Activated CD8-positive, alpha-beta memory T cell treated with anti-CD3 and anti-CD28 coated beads for 24 hours (primary cell): Measurements from ENCODE around the gene MRPL37.

Source experiments
- DNase-seq: peaks from one replicate; pipeline ENCODE4 v3.0.0-alpha.2; 2020

The MRPL37 gene

DNA sequence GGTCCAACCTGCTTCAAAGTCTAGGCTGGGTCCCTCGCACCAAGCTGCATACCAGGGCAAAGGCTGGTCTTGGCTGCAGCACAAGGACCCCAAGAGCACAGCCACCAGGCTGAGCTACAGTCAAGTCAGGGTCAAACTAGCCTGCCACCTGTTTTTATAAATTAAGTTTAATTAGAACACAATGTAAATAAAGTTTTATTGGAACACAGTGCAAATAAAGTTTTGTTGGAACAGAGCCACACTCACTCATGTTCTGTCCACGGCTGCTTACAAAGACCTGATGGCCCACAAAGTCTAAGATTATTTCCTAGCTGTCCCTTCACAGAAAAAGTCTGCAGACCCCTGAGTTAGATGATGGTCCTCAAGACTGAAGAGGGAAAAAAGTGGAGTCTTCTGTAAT is 66.2 kb downstream of the MRPL37 start:
- no peak for DNase-seq

DNA sequence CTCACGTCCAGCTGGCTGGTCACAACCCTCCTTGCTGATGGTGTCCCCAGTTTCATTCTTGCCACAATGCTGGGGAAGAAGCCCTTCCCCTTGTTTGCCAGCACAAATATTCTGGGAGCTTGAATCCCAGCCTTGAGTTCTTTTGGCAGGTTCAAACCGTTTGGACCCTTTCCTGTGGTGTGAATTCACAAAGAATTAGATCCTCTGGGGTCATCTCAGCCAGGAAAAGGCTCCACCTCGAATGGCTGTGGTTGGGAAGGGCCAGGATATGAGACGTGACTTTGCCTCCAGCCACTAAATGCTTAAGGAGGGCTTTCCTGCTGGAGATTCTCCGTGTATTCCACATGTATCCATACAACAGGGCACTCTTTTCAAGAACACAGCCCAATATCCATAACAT is 66.9 kb downstream of the MRPL37 start:
- no peak for DNase-seq
